ENCODE data around the gene SLC30A7. TPM values are rescaled to one million over a fixed set of nuclear protein-coding genes. Genes with fewer than 3 reads are reported as not detected.
A peak's percentile ranks its signal among the peaks of the same experiment; 100 is the strongest.
"Not testable (repeated sequence)": the region's sequence is repeated elsewhere in the genome, so short reads cannot be mapped to it uniquely, and the experiment has no call there.

The SLC30A7 gene
- total RNA-seq, 1 experiment from 2014 or later: 66.6 TPM

- no peak for DNase-seq (ENCODE audit: low read depth)
Observed at GRCh38 chr1:100941098-100941527, 45.2 kb downstream of the SLC30A7 start.

- DNase-seq (ENCODE audit: low read depth): no peak
Observed at GRCh38 chr1:100941580-100942216, 45.8 kb downstream of the SLC30A7 start.

GRCh38 chr1:100942304-100943046 lies 46.6 kb downstream of the SLC30A7 start:
- DNase-seq (ENCODE audit: low read depth): no peak

- no peak for DNase-seq (ENCODE audit: low read depth)
Observed at GRCh38 chr1:100943533-100943932, 47.6 kb downstream of the SLC30A7 start.

- DNase-seq (ENCODE audit: low read depth): not testable (repeated sequence)
Observed at GRCh38 chr1:100946064-100946463, 50.2 kb downstream of the SLC30A7 start.

- DNase-seq (ENCODE audit: low read depth): not testable (repeated sequence)
Observed at GRCh38 chr1:100947816-100948215, 51.9 kb downstream of the SLC30A7 start.

- not testable (repeated sequence) for DNase-seq (ENCODE audit: low read depth)
Observed at GRCh38 chr1:100948721-100949405, 53.0 kb downstream of the SLC30A7 start.

GRCh38 chr1:100949515-100950158 lies 53.7 kb downstream of the SLC30A7 start:
- peak; percentile 48 for DNase-seq (ENCODE audit: low read depth)

GRCh38 chr1:100950337-100950736 lies 54.4 kb downstream of the SLC30A7 start:
- DNase-seq (ENCODE audit: low read depth): no peak

- peak; percentile 61 for DNase-seq (ENCODE audit: low read depth)
Observed at GRCh38 chr1:100950781-100951180, 54.9 kb downstream of the SLC30A7 start.

GRCh38 chr1:100952104-100952745 lies 56.3 kb downstream of the SLC30A7 start:
- no peak for DNase-seq (ENCODE audit: low read depth)

GRCh38 chr1:100952970-100953369 lies 57.1 kb downstream of the SLC30A7 start:
- DNase-seq (ENCODE audit: low read depth): peak; percentile 49

GRCh38 chr1:100953960-100954730 lies 58.3 kb downstream of the SLC30A7 start:
- no peak for DNase-seq (ENCODE audit: low read depth)

- DNase-seq (ENCODE audit: low read depth): peak; percentile 90
Observed at GRCh38 chr1:100955322-100955721, 59.4 kb downstream of the SLC30A7 start.

GRCh38 chr1:100959502-100960060 lies 63.7 kb downstream of the SLC30A7 start:
- no peak for DNase-seq (ENCODE audit: low read depth)

GRCh38 chr1:100960098-100960497 lies 64.2 kb downstream of the SLC30A7 start:
- DNase-seq (ENCODE audit: low read depth): no peak

GRCh38 chr1:100968621-100969020 lies 72.7 kb downstream of the SLC30A7 start:
- no peak for DNase-seq (ENCODE audit: low read depth)

- DNase-seq (ENCODE audit: low read depth): no peak
Observed at GRCh38 chr1:100969327-100969726, 73.4 kb downstream of the SLC30A7 start.

GRCh38 chr1:100971021-100971420 lies 75.1 kb downstream of the SLC30A7 start:
- DNase-seq (ENCODE audit: low read depth): no peak

GRCh38 chr1:100972185-100972584 lies 76.3 kb downstream of the SLC30A7 start:
- DNase-seq (ENCODE audit: low read depth): peak; percentile 76

- DNase-seq (ENCODE audit: low read depth): no peak
Observed at GRCh38 chr1:100976936-100977335, 81.0 kb downstream of the SLC30A7 start.
